Endodermal cell (in vitro differentiated cells): Measurements from ENCODE around the gene NOP9. TPM values are rescaled to one million over a fixed set of nuclear protein-coding genes. Genes with fewer than 3 reads are reported as not detected.
"Not testable (repeated sequence)": the region's sequence is repeated elsewhere in the genome, so short reads cannot be mapped to it uniquely, and the experiment has no call there.

Experiments
- DNase-seq: peaks from one replicate; pipeline ENCODE4 v3.0.0-alpha.2; 2017
- H3K27ac ChIP-seq: 2 replicates; pipeline ENCODE4 v1.5.1; 2013; ENCODE audit warnings: mild to moderate bottlenecking, low read depth, low read length, moderate library complexity
- H3K27me3 ChIP-seq: 2 replicates; pipeline ENCODE4 v1.6.1; 2013; ENCODE audit warnings: mild to moderate bottlenecking, low read length, moderate library complexity; ENCODE audit not compliant: insufficient read depth, control insufficient read depth, poor library complexity, severe bottlenecking
- H3K36me3 ChIP-seq: 2 replicates; pipeline ENCODE4 v1.7.0; 2013; ENCODE audit warnings: mild to moderate bottlenecking, low read length, moderate library complexity; ENCODE audit not compliant: control insufficient read depth, insufficient read depth
- H3K4me1 ChIP-seq: one replicate; pipeline ENCODE4 v1.7.0; 2013; ENCODE audit warnings: low read length; ENCODE audit not compliant: control insufficient read depth, insufficient read depth
- H3K4me3 ChIP-seq: 2 replicates; pipeline ENCODE4 v1.5.1; 2013; ENCODE audit warnings: mild to moderate bottlenecking, low read length, moderate library complexity
- H3K9ac ChIP-seq: 2 replicates; pipeline ENCODE4 v1.6.1; 2013; ENCODE audit warnings: mild to moderate bottlenecking, low read length, moderate library complexity; ENCODE audit not compliant: poor library complexity, severe bottlenecking; ENCODE audit errors: extremely low read depth
- H3K9me3 ChIP-seq: 2 replicates; pipeline ENCODE4 v1.6.1; 2013; ENCODE audit warnings: mild to moderate bottlenecking, low read length, moderate library complexity; ENCODE audit not compliant: control insufficient read depth
- H3K27ac Mint-ChIP-seq: 2 replicates; pipeline ENCODE4 v1.8.0; 2020; ENCODE audit warnings: mixed read lengths
- H3K27me3 Mint-ChIP-seq: 2 replicates; pipeline ENCODE4 v1.8.0; 2021; ENCODE audit warnings: mild to moderate bottlenecking, mixed read lengths; ENCODE audit not compliant: insufficient read depth
- H3K36me3 Mint-ChIP-seq: 2 replicates; pipeline ENCODE4 v1.8.0; 2020; ENCODE audit warnings: low read depth, mixed read lengths
- H3K4me1 Mint-ChIP-seq: 2 replicates; pipeline ENCODE4 v1.8.0; 2020; ENCODE audit warnings: mixed read lengths
- H3K4me3 Mint-ChIP-seq: 2 replicates; pipeline ENCODE4 v1.8.0; 2020; ENCODE audit warnings: mild to moderate bottlenecking, moderate library complexity, mixed read lengths
- H3K9me3 Mint-ChIP-seq: 2 replicates; pipeline ENCODE4 v1.8.0; 2020; ENCODE audit warnings: mild to moderate bottlenecking, mixed read lengths
- CTCF ChIP-seq: fragments of 200-600 bp; sonication (generic); conservative IDR thresholded peaks from 2 replicates; pipeline ENCODE4 v1.5.0; 2021; ENCODE audit warnings: antibody characterized with exemption, mild to moderate bottlenecking
- WGBS, 2 experiments: methylation state at CpG; one replicate each; pipeline versions ENCODE4 v1.1.5 to v1.1.7; 2013; ENCODE audit warnings: missing lambda C conversion rate in 2 of 2, mixed read lengths in 1 of 2; ENCODE audit not compliant: insufficient coverage in 1 of 2, insufficient read length in 1 of 2; 5-methylcytosine and 5-hydroxymethylcytosine counted together
- total RNA-seq, 2 donors: library from RNA; stranded (reverse); fragmentation: NEBNext Ultra II Directional in 1 of 2; extraction: Animal tissue kit (Norgen Biotek cat#: 25700) in 1 of 2; gene quantifications; 2 replicates in 1 of 2; 3 replicates in 1 of 2; pipeline ENCODE4 v1.2.1, GENCODE V29; 2021

NOP9 gene
- total RNA-seq, 2 donors from 2014 or later, result 31.1 to 32.0 TPM

GRCh38 chr14:24327914-24328313 is 28.3 kb downstream of the NOP9 start:
- H3K9me3 Mint-ChIP-seq, H3K4me1 Mint-ChIP-seq, H3K36me3 Mint-ChIP-seq, H3K36me3 ChIP-seq, H3K4me3 Mint-ChIP-seq, H3K9me3 ChIP-seq, H3K4me3 ChIP-seq, H3K9ac ChIP-seq, H3K27ac Mint-ChIP-seq, H3K4me1 ChIP-seq, H3K27ac ChIP-seq: not testable (repeated sequence)
- H3K27me3 ChIP-seq, result peaks cover 39% of the 10 kb centered on the region
- peak; percentile 72 for DNase-seq
- H3K27me3 Mint-ChIP-seq, result peaks cover 81% of the 10 kb centered on the region
- 0 to 13% methylated on average over 1 to 9 of the region's 9 CpGs for WGBS, 2 experiments
- peak; percentile 77 for TF ChIP-seq CTCF

GRCh38 chr14:24329073-24329663 is 29.5 kb downstream of the NOP9 start:
- H3K27me3 Mint-ChIP-seq, result peaks cover 84% of the 10 kb centered on the region
- peaks cover 7% of the 10 kb centered on the region for H3K4me1 Mint-ChIP-seq
- no peak overlapping the region for H3K27ac ChIP-seq
- no peak overlapping the region for H3K9ac ChIP-seq
- H3K4me3 ChIP-seq, result no peak overlapping the region
- peaks cover 52% of the 10 kb centered on the region for H3K27me3 ChIP-seq
- no peak for TF ChIP-seq CTCF
- H3K4me3 Mint-ChIP-seq, result no peak overlapping the region
- peaks cover 2% of the 10 kb centered on the region for H3K4me1 ChIP-seq
- 90 to 97% methylated on average over 5 to 12 of the region's 12 CpGs for WGBS, 2 experiments
- H3K9me3 ChIP-seq, result no peaks in the 10 kb centered on the region
- no peaks in the 10 kb centered on the region for H3K36me3 ChIP-seq
- no peaks in the 10 kb centered on the region for H3K36me3 Mint-ChIP-seq
- H3K9me3 Mint-ChIP-seq, result no peaks in the 10 kb centered on the region
- DNase-seq, result no peak
- no peak overlapping the region for H3K27ac Mint-ChIP-seq

- peaks cover 4% of the 10 kb centered on the region for H3K4me1 ChIP-seq
- Mint-ChIP-seq H3K27ac (no peak overlapping the region), H3K36me3 (no peaks in the 10 kb centered on the region), H3K9me3 (no peaks in the 10 kb centered on the region), H3K27me3 (peaks cover 86% of the 10 kb centered on the region), H3K4me3 (no peak overlapping the region), H3K4me1 (peaks cover 7% of the 10 kb centered on the region)
- H3K36me3 ChIP-seq, result no peaks in the 10 kb centered on the region
- no peak for TF ChIP-seq CTCF
- H3K27me3 ChIP-seq, result peaks cover 58% of the 10 kb centered on the region
- 89% methylated on average over 8 to 9 of the region's 9 CpGs for WGBS, 2 experiments
- DNase-seq, result no peak
- H3K9ac ChIP-seq, result no peak overlapping the region
- H3K27ac ChIP-seq, result no peak overlapping the region
- no peak overlapping the region for H3K4me3 ChIP-seq
- no peaks in the 10 kb centered on the region for H3K9me3 ChIP-seq
These were observed 30.1 kb downstream of the NOP9 start for GRCh38 chr14:24329736-24330135.
